HG02623 (cell line): Measurements from ENCODE around the gene KCNN3.
A peak's percentile ranks its signal among the peaks of the same experiment; 100 is the strongest.

Experiments used
- ATAC-seq: cut with Tn5 transposase; IDR thresholded peaks from one replicate; pipeline ENCODE4 v1.9.1; 2021; ENCODE audit warnings: moderate library complexity; ENCODE audit not compliant: unreplicated experiment

KCNN3 gene

DNA sequence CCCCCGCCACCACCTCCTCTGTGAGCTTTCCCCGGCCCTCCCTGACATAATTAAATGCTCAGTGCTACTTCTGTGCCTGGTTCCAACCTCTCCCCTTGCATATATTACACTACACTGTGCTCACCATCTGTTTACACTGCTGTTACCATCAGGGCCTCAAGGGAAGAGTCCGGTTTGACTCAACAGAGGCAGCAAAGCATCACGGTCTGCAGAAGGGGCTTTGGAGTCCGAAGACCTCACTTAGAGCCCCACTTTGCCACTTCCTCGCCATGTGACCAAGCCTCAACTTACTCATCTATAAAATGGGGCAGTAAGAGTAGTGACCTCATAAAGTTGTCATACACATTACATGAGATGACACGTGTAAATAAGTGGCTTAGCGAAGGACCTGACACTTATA lies 27.4 kb downstream of the KCNN3 start:
- ATAC-seq: no peak

DNA sequence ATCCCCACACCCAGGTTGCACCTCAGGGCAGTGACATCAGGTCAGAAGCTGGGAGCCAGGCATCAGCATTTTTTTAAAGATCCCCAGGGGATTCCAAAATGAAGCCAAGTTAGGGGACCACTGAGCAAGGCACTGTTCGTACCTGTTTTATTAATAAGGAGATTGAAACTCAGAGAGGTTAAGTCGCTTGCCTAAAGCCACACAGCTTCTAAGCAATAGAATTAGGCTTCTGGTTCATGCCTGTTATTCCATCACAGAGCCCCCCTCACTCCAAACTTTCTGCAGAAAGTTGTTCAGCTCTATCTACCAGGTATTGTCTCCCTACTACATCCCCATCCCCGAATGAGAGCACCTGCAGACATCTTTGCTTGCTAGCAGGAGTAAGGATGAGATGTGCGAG lies 28.7 kb downstream of the KCNN3 start:
- no peak for ATAC-seq

DNA sequence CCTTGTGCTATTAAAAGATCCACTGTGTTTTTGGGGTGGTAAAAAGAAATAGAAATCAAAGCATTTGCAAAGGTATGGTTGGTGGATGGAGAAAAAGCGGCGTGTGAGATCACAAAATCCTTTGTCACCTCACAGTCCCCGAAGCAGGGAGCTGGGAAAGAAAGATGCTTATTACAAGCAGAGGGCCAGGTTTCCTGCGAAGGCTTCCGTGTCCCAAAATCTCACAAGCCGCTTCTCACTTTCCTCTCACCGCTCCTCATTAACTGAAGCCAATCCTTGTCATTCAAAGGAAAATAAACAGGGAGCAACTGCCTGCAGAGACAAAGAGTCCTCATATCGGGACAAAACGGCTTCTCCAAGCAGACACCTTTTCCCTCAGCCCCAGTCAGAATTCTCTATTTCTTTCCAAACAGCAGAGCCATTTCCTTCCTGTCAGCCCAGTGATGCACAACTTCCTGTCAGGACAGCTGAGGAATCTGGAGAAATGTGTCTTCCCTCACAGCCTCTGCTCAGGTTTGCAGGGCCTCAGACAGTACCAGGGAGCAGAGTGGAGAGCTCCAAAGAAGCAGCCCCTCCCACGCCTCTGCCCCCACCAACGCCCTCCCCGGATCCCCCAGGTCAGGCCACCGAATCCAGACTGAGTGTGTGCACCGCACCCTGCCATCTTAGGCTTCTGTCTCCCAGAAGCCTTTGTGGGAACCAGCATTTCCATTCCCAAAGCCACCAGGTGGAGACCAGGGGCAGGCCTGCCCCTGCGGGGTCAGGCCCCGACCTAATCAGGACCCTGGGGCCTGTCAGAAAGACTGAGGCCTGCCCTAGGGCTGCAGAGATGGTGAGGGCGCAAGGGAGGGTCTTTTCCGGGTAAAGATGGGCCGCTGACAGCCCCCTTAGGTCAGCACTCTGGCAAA lies 29.6 kb downstream of the KCNN3 start:
- ATAC-seq: no peak

DNA sequence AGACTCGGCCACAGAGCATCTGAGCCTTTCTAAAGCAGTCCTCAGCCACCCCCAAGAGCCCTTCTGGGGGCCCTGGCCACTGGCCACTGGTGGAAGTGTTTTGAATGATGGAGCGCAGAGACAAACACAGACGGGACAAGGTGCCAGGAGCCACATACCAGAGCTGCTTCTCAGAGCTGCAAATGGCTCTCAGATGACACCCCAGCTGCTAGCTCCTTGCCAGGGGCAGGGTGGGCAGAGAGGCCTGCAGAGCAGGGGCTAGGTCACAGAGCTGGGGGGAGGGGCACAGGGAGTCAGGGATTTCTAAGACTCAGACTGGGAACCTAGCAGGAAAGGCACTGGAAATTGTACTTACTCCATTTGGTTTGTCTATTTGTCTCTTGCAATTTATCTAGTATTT lies 30.4 kb downstream of the KCNN3 start:
- ATAC-seq: no peak

DNA sequence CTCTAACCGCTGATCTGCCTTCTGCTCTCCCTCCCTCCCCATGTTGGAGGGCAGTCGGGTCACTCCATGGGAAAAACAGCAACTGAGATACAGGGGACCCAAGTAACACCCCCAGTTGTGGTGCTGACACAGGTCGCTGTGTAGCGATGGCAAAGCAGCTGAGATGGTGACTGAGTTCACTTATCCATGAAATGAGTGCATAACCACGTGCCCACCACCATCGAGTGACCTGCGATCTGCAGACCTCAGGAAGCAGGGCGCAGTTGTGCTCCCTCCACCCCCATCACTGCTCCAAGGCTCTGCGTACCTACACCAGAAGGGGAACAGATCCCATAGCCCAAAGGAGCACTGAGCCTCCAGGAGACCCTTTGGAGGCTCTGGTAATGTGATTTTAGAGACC lies 31.1 kb downstream of the KCNN3 start:
- ATAC-seq: no peak

DNA sequence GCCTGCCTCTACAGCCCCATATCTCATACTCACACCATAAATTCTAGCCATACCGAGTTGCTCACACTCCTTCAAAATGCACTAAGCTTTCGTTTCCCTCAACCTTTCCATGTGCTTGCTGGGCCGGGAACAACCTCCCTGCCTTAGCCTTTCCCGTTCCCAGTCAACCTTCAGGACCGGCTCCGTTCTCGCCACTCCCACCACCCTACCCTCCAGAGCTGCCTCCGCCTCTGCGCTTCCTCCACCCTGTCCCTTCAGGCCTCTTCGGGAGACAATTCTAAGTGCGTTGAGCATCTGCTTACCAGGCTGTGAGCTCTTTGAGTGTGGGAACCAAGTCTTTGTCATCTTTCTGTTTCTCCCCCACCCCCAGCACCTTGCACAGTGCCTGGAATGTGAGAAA lies 31.6 kb downstream of the KCNN3 start:
- no peak for ATAC-seq

DNA sequence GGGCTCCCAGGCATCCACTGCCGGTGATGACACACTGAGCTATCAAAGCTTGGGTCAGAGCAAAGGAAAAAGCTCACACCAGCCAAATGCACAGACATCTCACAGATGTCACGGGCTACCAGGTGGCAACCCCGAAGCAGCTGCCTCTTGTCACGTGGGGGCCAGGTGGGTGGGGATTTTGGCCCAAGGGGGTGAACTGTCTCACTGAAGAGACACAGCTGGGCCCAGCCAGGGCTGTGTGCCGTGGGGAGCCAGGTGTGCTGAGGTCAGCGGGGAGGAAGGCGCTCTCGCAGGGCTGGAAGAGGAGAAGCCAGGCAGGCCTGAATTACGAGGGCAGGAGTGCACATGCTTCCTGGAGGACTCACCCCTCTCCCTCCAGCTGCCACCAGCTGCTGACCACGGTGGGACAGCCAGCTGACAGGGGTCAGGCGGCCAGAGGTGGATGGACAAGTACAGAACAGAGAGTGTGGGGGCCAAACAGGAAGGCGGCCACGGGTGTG lies 32.4 kb downstream of the KCNN3 start:
- ATAC-seq: peak; percentile 66

DNA sequence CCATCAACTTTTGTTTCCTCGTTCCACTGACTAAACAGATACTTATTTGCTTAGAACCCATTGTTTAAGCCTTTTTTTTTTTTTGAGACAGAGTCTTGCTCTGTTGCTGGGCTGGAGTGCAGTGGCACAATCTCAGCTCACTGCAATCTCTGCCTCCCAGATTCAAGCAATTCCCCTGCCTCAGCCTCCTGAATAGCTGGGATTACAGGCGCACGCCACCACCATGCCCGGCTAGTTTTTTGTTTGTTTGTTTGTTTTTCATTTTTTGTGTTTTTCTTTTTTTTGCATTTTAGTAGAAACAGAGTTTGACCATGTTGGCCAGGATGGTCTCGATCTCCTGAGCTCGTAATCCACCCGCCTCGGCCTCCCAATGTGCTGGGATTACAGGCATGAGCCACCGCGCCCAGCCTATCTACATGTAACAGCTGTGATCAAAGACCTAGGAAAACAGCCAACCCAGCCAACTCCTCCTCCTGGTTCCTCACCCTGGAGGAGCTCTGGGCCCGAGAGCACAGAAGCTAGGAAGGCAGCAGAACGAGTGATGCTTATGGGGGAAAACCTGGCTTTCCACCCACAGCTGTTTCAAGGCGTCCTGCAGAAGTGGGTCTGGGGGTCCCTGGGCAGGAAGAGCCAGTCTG lies 32.9 kb downstream of the KCNN3 start:
- ATAC-seq: no peak

DNA sequence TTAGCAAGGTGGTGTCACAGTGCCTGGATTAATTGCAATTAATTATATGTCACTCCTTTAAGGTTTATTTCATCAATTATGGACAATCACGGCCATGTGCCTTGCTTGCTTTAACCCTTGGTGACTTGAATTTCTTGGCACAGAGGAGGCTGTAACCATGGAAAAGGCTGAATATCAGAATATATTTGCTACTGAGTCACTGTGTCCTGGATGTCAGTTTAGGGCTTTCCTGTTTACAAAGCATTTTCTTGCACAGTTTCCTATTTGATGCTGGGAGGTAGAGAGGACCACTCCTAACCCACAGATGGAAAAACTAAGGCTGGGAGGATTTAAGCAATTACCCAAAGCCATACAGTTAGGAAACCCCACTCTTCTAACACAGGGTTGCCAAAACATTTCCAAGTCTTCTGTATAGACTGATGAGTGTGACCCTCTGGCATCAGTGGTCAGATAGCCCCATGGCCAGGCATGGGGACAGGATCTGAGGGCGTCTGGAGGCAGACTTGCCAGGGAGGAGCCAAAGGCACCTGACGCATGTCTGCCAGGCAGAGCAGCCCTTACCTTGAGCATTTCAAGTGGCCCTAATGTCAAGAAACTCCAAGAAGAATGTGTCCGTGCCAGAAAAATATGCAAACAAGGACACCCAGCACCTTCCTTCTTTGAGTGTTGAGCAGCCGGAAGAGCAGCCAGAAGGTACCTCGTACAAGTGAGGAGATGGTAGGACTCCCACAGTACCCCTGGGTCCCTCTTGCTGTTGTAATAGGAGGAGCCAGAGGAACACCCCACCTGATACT lies 34.4 kb downstream of the KCNN3 start:
- no peak for ATAC-seq

DNA sequence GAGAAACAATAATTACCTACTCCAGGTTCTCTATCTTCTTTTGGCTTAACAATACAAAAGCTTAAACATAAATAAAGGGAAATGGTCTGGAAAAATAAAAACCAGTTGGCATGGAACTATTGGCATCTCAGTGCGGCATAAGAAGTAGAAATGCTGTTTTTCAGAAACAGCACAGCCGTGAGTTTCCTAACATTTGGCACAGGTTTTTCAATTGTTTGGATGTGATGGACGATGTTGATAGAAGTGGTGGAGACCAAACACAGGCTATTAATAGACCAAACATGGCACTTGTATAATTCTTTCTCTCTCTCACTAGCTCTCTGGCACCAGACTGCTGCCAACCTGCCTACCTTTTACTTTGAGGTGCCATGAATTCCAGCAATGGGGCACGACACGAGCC lies 36.2 kb downstream of the KCNN3 start:
- no peak for ATAC-seq

DNA sequence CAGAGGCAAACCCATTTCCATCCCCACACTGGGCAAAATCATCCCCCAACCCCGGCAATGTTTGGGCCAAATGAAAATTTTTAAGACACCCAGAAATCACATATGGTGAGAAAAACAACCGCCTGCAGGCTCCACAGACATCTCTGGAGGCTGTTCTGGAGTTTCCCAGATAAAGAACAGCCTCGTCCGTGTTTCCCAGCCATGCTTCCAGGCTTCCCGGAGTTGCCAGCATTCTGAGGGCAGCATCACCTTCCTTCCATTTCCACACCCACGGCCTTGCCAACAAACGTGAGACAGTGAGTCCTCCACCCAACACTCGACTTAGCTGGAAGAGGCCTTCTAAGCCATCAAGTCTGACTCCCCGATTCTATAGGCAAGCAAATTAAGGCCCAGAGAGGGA lies 36.9 kb downstream of the KCNN3 start:
- ATAC-seq: no peak

DNA sequence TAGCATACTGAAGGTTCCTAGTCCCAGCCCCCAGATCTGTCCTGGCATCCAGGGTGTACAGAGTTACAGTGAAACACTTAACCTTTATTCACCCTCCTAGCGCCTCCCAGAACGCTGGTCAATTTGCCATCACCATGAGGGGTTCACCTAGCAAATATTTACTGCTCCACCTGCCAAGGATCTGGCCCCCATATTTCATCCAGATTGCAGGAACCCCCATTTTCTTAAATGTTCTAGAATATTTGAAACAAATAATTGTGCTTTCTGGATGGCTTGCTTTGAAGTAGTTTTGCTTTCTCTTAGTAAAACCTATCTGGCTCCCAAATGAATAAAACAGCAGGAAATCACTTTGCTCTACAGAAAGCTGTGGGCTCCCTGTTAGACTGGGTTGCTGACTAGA lies 37.7 kb downstream of the KCNN3 start:
- no peak for ATAC-seq

DNA sequence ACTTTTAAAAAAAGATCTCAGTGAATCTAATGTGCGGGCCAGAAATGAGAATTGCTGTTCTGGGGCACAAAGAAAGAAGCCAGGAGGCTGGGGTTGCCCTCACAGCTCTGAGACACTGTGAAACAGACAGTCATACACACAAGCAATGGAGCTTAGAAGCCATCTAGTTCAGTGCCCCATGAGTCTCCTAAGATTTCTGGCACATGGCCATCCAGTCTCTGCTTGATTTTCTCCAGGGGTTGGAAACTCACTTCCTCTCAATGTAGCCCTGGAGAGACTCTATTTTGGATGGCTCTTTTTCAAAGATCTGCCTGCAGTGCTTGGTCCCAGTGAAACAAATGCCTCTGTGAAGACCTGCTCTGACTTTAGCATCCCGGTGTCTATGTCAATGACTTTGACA lies 38.6 kb downstream of the KCNN3 start:
- no peak for ATAC-seq

DNA sequence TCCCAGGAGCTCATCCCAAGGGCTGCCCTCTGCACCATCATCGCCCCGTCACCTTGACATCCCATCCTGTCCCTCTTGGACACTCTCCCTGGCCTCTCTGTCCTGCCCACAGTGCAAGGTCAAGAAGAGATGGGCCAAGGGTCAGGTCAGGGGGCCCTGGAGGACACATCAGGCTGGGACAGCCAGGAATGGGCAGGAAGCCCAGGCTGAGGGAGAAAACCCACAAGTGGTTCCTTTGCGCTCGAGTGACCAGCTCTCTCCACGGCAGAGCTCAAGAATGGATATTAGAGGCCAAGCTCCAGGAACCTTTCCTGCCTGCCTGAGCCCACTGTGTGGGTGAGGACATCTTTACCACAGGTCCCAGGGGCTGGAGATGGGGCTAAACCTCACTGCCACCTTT lies 41.0 kb downstream of the KCNN3 start:
- no peak for ATAC-seq

DNA sequence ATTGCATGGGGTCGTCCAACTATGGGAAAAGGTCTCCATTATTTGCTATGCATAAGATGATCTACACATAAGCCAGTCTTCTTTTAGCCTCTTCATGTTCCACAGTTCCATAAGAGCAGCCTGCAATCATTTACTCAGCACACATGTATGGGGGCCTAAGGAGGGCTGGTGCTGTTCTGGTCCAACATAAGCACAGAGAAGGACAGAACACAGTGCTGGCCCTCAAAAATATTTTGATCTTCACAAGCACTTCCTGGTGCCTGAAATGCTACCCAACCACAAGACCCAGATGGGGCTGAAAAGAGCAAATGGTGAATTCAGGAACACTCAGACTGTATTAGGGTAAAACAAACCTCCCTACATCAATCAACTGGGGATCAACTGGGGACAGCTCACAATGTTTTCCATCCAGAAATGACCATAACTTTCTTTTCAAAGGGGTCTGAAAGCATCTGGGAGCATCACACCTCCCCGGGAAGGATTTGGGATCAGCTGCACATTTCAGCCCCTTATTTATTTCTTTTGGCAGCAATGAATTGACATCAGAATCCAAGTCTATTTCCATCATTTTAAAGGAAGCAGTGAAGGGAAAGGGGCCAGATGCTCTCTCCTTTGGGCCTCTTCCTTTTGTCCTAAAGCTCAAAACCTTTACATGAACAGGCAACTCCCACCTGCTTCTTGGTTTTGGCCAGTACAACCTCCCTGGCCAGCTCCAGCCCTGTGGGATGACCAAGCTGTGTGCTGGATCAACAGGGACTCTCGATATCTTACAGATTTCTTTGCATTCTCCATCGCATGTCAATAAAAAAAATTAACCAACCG lies 45.7 kb downstream of the KCNN3 start:
- no peak for ATAC-seq

DNA sequence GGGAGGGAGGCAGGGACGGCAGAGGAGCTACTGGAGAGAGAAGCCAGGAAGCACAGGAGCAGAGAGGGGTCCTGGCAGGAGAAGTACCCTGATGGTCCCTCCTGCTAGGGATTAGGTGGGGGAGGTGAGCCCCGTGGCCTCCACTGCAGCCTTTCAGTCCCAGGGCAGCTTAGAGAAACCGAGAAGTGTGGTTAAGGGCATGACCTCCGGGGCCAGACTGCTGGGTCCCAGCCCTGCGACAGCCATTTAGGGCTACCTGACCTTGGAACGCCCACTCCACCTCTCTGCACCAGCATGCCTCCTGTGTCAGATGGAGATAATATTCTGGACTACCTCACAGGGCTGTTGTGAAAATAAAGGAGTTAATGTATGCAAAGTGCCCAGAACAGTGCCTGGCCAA lies 47.4 kb downstream of the KCNN3 start:
- ATAC-seq: no peak

DNA sequence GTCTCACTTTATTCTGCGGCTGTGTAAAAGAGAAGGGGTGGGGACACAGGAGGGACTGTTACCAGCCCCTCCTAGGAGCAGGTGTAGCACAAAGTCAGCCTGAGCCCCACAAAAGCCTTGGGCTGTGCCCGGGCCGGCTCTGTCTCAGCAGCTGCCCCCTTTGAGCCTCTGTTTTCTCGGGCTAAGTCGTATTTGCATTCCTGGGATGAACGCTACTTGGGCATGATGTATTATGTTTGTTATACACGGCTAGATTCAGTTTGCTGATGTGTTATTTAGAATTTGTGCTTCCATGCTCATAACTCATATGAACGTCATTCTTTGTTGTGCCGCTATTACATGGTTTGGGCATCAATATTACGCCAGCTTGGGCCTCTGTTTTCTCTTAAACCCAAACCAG lies 47.8 kb downstream of the KCNN3 start:
- ATAC-seq: no peak

DNA sequence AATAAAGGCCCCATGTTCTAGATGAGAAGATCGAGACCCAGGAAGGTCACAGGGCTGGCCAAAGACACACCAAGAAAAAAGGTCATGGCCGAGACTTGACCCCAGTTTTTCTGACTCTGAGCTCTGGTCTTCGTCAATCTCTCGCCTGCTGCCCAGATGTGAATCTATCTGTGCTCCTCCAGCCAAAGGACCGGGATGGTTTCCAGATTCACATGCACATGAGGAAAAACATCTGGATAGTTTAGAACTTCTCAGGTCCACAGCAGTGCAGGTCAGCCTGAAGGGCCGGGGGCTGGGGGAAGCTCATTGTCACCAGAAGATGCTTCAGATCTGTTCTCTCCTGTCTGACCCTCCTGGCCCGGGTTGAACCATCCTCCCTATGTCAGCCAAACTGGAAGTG lies 49.0 kb downstream of the KCNN3 start:
- no peak for ATAC-seq

DNA sequence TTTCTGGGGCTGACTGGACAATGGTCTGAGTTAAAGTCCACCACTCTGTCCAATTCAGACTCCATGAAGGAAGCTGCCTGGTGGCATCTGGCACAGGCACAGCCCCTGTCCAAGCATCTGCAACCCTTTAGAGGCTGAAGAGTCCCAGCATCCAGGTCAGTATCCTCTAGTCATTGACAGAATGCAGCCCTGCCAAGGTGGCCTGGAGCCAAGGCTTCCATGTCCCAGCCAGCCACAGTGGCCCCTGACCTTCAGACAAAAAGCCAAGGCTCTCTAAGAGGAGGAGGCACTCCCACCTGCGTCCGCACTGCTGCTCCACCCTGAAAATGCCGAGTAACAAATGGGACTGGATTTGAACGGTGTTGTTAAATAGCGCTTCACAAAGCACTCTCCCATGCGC lies 49.4 kb downstream of the KCNN3 start:
- ATAC-seq: no peak

DNA sequence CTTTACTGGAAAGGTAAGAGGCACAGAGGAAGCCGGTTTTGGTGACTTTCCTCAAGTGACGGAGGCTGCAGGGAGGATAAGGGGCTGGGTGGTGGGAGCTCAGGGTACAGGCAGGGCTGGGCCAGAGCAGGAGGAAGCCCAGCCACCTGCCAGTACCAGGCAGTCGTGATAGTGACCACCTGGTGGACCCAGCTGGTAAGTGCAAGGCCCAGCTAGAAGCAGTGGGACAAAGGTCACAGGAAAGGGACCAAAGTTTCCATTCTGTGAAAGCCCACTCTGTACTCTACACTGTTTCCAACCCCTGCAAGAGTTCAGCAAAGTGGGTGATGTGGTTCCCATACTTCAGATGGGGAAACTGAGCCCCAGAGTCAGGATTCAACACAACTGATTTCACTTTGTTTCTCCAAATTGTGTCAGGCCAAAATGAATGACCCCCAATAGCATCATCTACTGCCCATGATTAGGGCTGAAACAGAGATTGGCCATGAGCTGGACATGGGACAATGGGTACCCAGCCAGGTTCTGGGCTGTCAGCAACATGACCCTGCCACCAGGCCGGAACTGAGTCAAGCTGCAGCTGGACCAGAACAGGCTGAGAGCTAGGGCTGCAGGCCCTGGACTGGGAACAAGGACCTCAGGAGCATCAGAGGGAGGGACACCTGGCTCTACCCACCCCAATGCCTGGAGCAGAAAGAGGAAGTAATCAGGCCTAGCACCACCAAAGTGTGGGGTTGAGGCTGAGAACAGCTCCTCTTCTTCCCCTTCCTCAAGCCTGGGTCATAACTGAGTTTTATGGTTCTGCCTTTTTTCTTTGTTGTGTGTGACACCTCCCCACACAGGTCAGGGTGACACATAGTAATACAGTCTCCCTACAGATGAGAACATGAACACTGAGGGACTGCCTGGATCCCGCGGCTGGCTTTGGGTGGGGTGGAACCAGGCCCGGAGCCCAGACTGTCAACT lies 50.2 kb downstream of the KCNN3 start:
- ATAC-seq: no peak
